MM.1S (cell line): ENCODE measurements around the gene ACBD5.

ENCODE experiments used
- DNase-seq: peaks from one replicate; pipeline ENCODE4 v3.0.0-alpha.2; 2015
- H2AFZ ChIP-seq: fragments of 300-600 bp; sonication (generic); 2 replicates; pipeline ENCODE4 v1.6.0; 2016; ENCODE audit warnings: antibody characterized with exemption, low read length
- H3F3A ChIP-seq: fragments of 300-600 bp; sonication (generic); 2 replicates; pipeline ENCODE4 v1.6.1; 2016; ENCODE audit warnings: mild to moderate bottlenecking, antibody characterized with exemption, low read length, moderate library complexity, mixed read lengths; ENCODE audit not compliant: insufficient read depth
- H3K27ac ChIP-seq: fragments of 300-600 bp; sonication (generic); 2 replicates; pipeline ENCODE4 v1.5.1; 2016; ENCODE audit warnings: mild to moderate bottlenecking, low read length
- H3K27me3 ChIP-seq: fragments of 300-600 bp; sonication (generic); replicated peaks from 2 replicates; pipeline ENCODE4 v1.6.0; 2016; ENCODE audit warnings: low read length; ENCODE audit not compliant: insufficient read depth
- H3K36me3 ChIP-seq: fragments of 300-600 bp; sonication (generic); replicated peaks from 2 replicates; pipeline ENCODE4 v1.6.1; 2016; ENCODE audit warnings: mild to moderate bottlenecking, low read length, mixed read lengths; ENCODE audit not compliant: insufficient read depth
- H3K4me1 ChIP-seq: fragments of 300-600 bp; sonication (generic); 2 replicates; pipeline ENCODE4 v1.6.1; 2016; ENCODE audit warnings: low read length, mixed read lengths
- H3K4me2 ChIP-seq: fragments of 300-600 bp; sonication (generic); 2 replicates; pipeline ENCODE4 v1.6.0; 2016; ENCODE audit warnings: low read depth, low read length
- H3K4me3 ChIP-seq: fragments of 300-600 bp; sonication (generic); 2 replicates; pipeline ENCODE4 v1.5.1; 2016; ENCODE audit warnings: low read length, mixed read lengths
- H3K79me2 ChIP-seq: fragments of 300-600 bp; sonication (generic); 2 replicates; pipeline ENCODE4 v1.6.1; 2016; ENCODE audit warnings: mixed run types, low read length, mixed read lengths
- H3K9ac ChIP-seq: fragments of 300-600 bp; sonication (generic); 2 replicates; pipeline ENCODE4 v1.6.1; 2016; ENCODE audit warnings: low read length, mixed read lengths
- H3K9me2 ChIP-seq: fragments of 300-600 bp; sonication (generic); replicated peaks from 2 replicates; pipeline ENCODE4 v1.6.1; 2016; ENCODE audit warnings: mild to moderate bottlenecking, low read length, mixed read lengths; ENCODE audit not compliant: insufficient read depth
- H3K9me3 ChIP-seq: fragments of 300-600 bp; sonication (generic); replicated peaks from 2 replicates; pipeline ENCODE4 v1.6.1; 2016; ENCODE audit warnings: mild to moderate bottlenecking, low read length, mixed read lengths; ENCODE audit not compliant: insufficient read depth
- H4K20me1 ChIP-seq: fragments of 300-600 bp; sonication (generic); 2 replicates; pipeline ENCODE4 v1.6.1; 2016; ENCODE audit warnings: mild to moderate bottlenecking, low read length, moderate library complexity, mixed read lengths; ENCODE audit not compliant: insufficient read depth
- EZH2 ChIP-seq: fragments of 300-600 bp; sonication (generic); optimal IDR thresholded peaks from 2 replicates; pipeline ENCODE3; 2017; ENCODE audit warnings: low read depth, mild to moderate bottlenecking, antibody characterized with exemption, low read length, mixed read lengths
- EZH2phosphoT487 ChIP-seq: fragments of 300-600 bp; sonication (generic); IDR thresholded peaks from 2 replicates; pipeline ENCODE4 v1.6.1; 2018; ENCODE audit warnings: antibody characterized with exemption, low read length
- TF ChIP-seq, protein P1 (sequence below): fragments of 300-600 bp; sonication (generic); IDR thresholded peaks from 2 replicates; pipeline ENCODE4 v1.5.1; 2016; ENCODE audit warnings: antibody characterized with exemption, low read length, mixed read lengths

Gene ACBD5

GRCh38 chr10:27253576-27253975 is 13.0 kb upstream of the ACBD5 start:
- Histone ChIP-seq H3K27ac (no peak overlapping the region), H3K79me2 (no peaks in the 10 kb centered on the region), H3K9me3 (no peaks in the 10 kb centered on the region), H3K27me3 (peaks cover 4% of the 10 kb centered on the region; the same call in 1 of the 2 replicates), H3K9me2 (no peaks in the 10 kb centered on the region), H3K4me3 (no peak overlapping the region), H3K4me1 (no peaks in the 10 kb centered on the region), H3K4me2 (no peak overlapping the region), H3K9ac (no peak overlapping the region), H2AFZ (no peak overlapping the region), H3F3A (no peaks in the 10 kb centered on the region), H3K36me3 (no peaks in the 10 kb centered on the region), H4K20me1 (no peaks in the 10 kb centered on the region)
- TF ChIP-seq, protein P1, sequence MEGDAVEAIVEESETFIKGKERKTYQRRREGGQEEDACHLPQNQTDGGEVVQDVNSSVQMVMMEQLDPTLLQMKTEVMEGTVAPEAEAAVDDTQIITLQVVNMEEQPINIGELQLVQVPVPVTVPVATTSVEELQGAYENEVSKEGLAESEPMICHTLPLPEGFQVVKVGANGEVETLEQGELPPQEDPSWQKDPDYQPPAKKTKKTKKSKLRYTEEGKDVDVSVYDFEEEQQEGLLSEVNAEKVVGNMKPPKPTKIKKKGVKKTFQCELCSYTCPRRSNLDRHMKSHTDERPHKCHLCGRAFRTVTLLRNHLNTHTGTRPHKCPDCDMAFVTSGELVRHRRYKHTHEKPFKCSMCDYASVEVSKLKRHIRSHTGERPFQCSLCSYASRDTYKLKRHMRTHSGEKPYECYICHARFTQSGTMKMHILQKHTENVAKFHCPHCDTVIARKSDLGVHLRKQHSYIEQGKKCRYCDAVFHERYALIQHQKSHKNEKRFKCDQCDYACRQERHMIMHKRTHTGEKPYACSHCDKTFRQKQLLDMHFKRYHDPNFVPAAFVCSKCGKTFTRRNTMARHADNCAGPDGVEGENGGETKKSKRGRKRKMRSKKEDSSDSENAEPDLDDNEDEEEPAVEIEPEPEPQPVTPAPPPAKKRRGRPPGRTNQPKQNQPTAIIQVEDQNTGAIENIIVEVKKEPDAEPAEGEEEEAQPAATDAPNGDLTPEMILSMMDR, result no peak
- TF ChIP-seq EZH2, result no peak
- TF ChIP-seq EZH2phosphoT487, result no peak
- DNase-seq, result no peak

DNA sequence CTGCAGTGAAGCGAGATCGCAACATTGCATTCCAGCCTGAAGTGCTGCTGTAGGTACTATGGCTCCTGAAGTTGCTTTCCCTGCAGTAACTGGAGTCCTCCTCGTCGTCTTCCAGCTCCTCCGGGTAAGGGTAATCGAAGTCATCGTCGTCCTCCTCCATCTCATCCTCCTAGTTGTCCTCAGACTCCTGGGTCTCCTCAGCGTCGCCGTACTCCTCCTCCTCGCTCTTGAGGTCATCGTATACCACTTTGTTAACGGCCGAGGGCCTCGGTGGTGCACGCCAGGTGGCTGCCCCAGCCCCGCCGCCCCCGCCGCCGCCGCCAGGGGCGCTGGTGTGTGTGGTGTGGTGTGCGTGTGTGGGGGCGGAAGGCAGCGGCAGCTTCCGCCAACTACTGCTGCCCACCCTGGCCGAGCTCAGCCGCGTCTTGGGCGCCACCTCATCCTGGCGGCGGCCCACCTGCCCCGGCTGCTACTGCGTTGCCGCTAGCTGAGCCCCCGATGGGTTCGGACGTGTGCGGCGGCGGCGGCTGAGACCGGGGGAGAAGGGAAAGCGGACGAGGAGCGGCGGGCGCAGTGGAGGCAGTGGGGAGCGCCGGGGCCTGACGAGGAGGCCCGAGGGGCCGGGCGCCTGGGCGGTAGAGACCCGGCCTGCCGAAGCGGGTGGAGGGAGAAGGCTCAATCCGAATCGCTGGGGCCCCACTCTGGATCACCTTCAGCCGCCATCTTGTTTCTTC is 11.8 kb upstream of the ACBD5 start:
- Histone ChIP-seq H3K4me1 (no peaks in the 10 kb centered on the region), H3K9me2 (no peaks in the 10 kb centered on the region)

GRCh38 chr10:27251554-27251953 is 11.0 kb upstream of the ACBD5 start:
- H3K27ac ChIP-seq, result no peak overlapping the region
- H3K9ac ChIP-seq, result no peak overlapping the region
- H3F3A ChIP-seq, result no peaks in the 10 kb centered on the region
- no peak for TF ChIP-seq EZH2
- TF ChIP-seq EZH2phosphoT487, result no peak
- no peaks in the 10 kb centered on the region for H3K9me2 ChIP-seq
- no peaks in the 10 kb centered on the region for H3K4me1 ChIP-seq
- H3K79me2 ChIP-seq, result no peaks in the 10 kb centered on the region
- DNase-seq, result no peak
- no peaks in the 10 kb centered on the region for H3K27me3 ChIP-seq
- no peaks in the 10 kb centered on the region for H3K9me3 ChIP-seq
- H3K4me2 ChIP-seq, result no peak overlapping the region
- H3K4me3 ChIP-seq, result no peak overlapping the region
- H2AFZ ChIP-seq, result no peak overlapping the region
- H3K36me3 ChIP-seq, result no peaks in the 10 kb centered on the region
- no peaks in the 10 kb centered on the region for H4K20me1 ChIP-seq

More for the DNA sequence above, 11.8 kb upstream of the ACBD5 start:
- H3K9ac ChIP-seq, result peak overlapping the region; percentile 44
- no peaks in the 10 kb centered on the region for H3F3A ChIP-seq
- H4K20me1 ChIP-seq, result no peaks in the 10 kb centered on the region
- TF ChIP-seq, protein P1, result peak; percentile 32
- no peak for TF ChIP-seq EZH2phosphoT487
- no peaks in the 10 kb centered on the region for H3K36me3 ChIP-seq
- DNase-seq, result peak; percentile 46
- peak overlapping the region; percentile 69 for H2AFZ ChIP-seq
- no peaks in the 10 kb centered on the region for H3K27me3 ChIP-seq
- H3K4me3 ChIP-seq, result peak overlapping the region; percentile 60
- peak overlapping the region; percentile 34; the same call in 1 of the 2 replicates for H3K4me2 ChIP-seq
- H3K27ac ChIP-seq, result no peak overlapping the region; the same call in 1 of the 2 replicates
- no peaks in the 10 kb centered on the region for H3K79me2 ChIP-seq
- H3K9me3 ChIP-seq, result no peaks in the 10 kb centered on the region

- no peaks in the 10 kb centered on the region for H3K27me3 ChIP-seq
- H4K20me1 ChIP-seq, result no peaks in the 10 kb centered on the region
- TF ChIP-seq EZH2, result no peak
- TF ChIP-seq EZH2phosphoT487, result no peak
- H3K9me2 ChIP-seq, result no peaks in the 10 kb centered on the region
- H3K9me3 ChIP-seq, result no peaks in the 10 kb centered on the region
- DNase-seq, result no peak
- no peaks in the 10 kb centered on the region for H3K36me3 ChIP-seq
- peaks cover 7% of the 10 kb centered on the region for H3K79me2 ChIP-seq
- H3K4me3 ChIP-seq, result no peak overlapping the region
- H3K9ac ChIP-seq, result no peak overlapping the region
- H3K4me1 ChIP-seq, result peaks cover 6% of the 10 kb centered on the region; the same call in 1 of the 2 replicates
- H3K27ac ChIP-seq, result no peak overlapping the region
- H2AFZ ChIP-seq, result no peak overlapping the region
- H3F3A ChIP-seq, result 0 out of 2 replicates have a peak, but pooled peaks cover under 1% of the 10 kb centered on the region
- no peak overlapping the region for H3K4me2 ChIP-seq
Measured at GRCh38 chr10:27248215-27248614, 7.6 kb upstream of the ACBD5 start.
